Neural cell (in vitro differentiated cells): ENCODE measurements around the gene GNB1. TPM values are rescaled to one million over a fixed set of nuclear protein-coding genes. Genes with fewer than 3 reads are reported as not detected.

Experiments used
- H2AFZ ChIP-seq: fragments of 200-600, 300-800 bp; sonication (generic), shearing (Covaris generic); 2 replicates; pipeline ENCODE4 v1.6.0; 2014; ENCODE audit warnings: low read depth, mild to moderate bottlenecking, antibody characterized with exemption, low read length, moderate library complexity
- H3F3A ChIP-seq: fragments of 200-600 bp; shearing (Covaris generic); 2 replicates; pipeline ENCODE4 v1.6.1; 2016; ENCODE audit warnings: mild to moderate bottlenecking, moderate library complexity, mixed read lengths, antibody characterized with exemption, low read length; ENCODE audit not compliant: insufficient read depth, poor library complexity, severe bottlenecking
- H3K27ac ChIP-seq: fragments of 200-600, 300-800 bp; sonication (generic), shearing (Covaris generic); 2 replicates; pipeline ENCODE4 v1.5.1; 2014; ENCODE audit warnings: mild to moderate bottlenecking, low read length, moderate library complexity
- H3K27me3 ChIP-seq: fragments of 300-800, 200-600 bp; sonication (generic), shearing (Covaris generic); 2 replicates; pipeline ENCODE4 v1.6.0; 2014; ENCODE audit warnings: mild to moderate bottlenecking, low read depth, low read length, moderate library complexity; ENCODE audit not compliant: insufficient read depth
- H3K36me3 ChIP-seq: fragments of 300-800, 200-600 bp; sonication (generic), shearing (Covaris generic); 2 replicates; pipeline ENCODE4 v1.5.1; 2014; ENCODE audit warnings: mild to moderate bottlenecking, antibody characterized with exemption, low read length, moderate library complexity; ENCODE audit not compliant: insufficient read depth
- H3K4me2 ChIP-seq: fragments of 300-800, 200-600 bp; sonication (generic), shearing (Covaris generic); 2 replicates; pipeline ENCODE4 v1.6.0; 2014; ENCODE audit warnings: mild to moderate bottlenecking, low read length
- H3K4me3 ChIP-seq: fragments of 300-800, 200-600 bp; sonication (generic), shearing (Covaris generic); 2 replicates; pipeline ENCODE4 v1.5.1; 2014; ENCODE audit warnings: mild to moderate bottlenecking, low read length, moderate library complexity
- H3K79me2 ChIP-seq: fragments of 200-600 bp; shearing (Covaris generic); replicated peaks from 2 replicates; pipeline ENCODE4 v1.6.0; 2014; ENCODE audit warnings: mild to moderate bottlenecking, low read length, moderate library complexity; ENCODE audit not compliant: insufficient read depth
- H3K9ac ChIP-seq: fragments of 300-800, 200-600 bp; sonication (generic), shearing (Covaris generic); 2 replicates; pipeline ENCODE4 v1.6.1; 2016; ENCODE audit warnings: mild to moderate bottlenecking, low read length, mixed read lengths
- H3K9me2 ChIP-seq: fragments of 200-600 bp; shearing (Covaris generic); 2 replicates; pipeline ENCODE4 v1.6.1; 2016; ENCODE audit warnings: mild to moderate bottlenecking, low read length, mixed read lengths; ENCODE audit not compliant: insufficient read depth
- H3K9me3 ChIP-seq: fragments of 200-600, 300-800 bp; sonication (generic), shearing (Covaris generic); 2 replicates; pipeline ENCODE4 v1.6.1; 2016; ENCODE audit warnings: mild to moderate bottlenecking, mixed run types, low read length, moderate library complexity, mixed read lengths
- H4K20me1 ChIP-seq: fragments of 200-600 bp; shearing (Covaris generic); 2 replicates; pipeline ENCODE4 v1.6.1; 2016; ENCODE audit warnings: mild to moderate bottlenecking, mixed run types; ENCODE audit not compliant: insufficient read depth
- CTCF ChIP-seq: fragments of 450-650 bp; IDR thresholded peaks from 2 replicates; pipeline ENCODE4 v1.5.1; 2014; ENCODE audit warnings: antibody characterized with exemption, mild to moderate bottlenecking, moderate library complexity; ENCODE audit not compliant: poor library complexity, severe bottlenecking
- EP300 ChIP-seq: fragments of 450-650 bp; conservative IDR thresholded peaks from 2 replicates; pipeline ENCODE4 v1.6.1; 2014; ENCODE audit warnings: antibody characterized with exemption, mild to moderate bottlenecking, moderate library complexity; ENCODE audit not compliant: poor library complexity, severe bottlenecking
- EZH2 ChIP-seq: fragments of 200-600, 300-800 bp; shearing (Covaris generic), sonication (generic); IDR thresholded peaks from 2 replicates; pipeline ENCODE4 v1.6.1; 2014; ENCODE audit warnings: antibody characterized with exemption, low read length, borderline replicate concordance, mild to moderate bottlenecking; ENCODE audit not compliant: insufficient read depth, poor library complexity, severe bottlenecking
- MXI1 ChIP-seq: fragments of 450-650 bp; conservative IDR thresholded peaks from 2 replicates; pipeline ENCODE4 v1.6.1; 2014; ENCODE audit warnings: antibody characterized with exemption, mild to moderate bottlenecking; ENCODE audit not compliant: poor library complexity, severe bottlenecking
- POLR2AphosphoS5 ChIP-seq: IDR thresholded peaks from 2 replicates; pipeline ENCODE4 v1.6.1; 2012
- RAD21 ChIP-seq: fragments of 450-650 bp; conservative IDR thresholded peaks from 2 replicates; pipeline ENCODE4 v1.6.1; 2014; ENCODE audit warnings: antibody characterized with exemption, mild to moderate bottlenecking, moderate library complexity
- REST ChIP-seq: IDR thresholded peaks from 2 replicates; pipeline ENCODE4 v1.6.1; 2012; ENCODE audit warnings: borderline replicate concordance
- SMC3 ChIP-seq: fragments of 450-650 bp; conservative IDR thresholded peaks from 2 replicates; pipeline ENCODE4 v1.6.1; 2014; ENCODE audit warnings: antibody characterized with exemption, mild to moderate bottlenecking, moderate library complexity; ENCODE audit not compliant: poor library complexity
- TAF1 ChIP-seq: IDR thresholded peaks from 2 replicates; pipeline ENCODE4 v1.6.1; 2012; ENCODE audit warnings: low read depth
- polyA plus RNA-seq: library from polyadenylated mRNA; depleted of rRNA; stranded (reverse); fragments of >200 nt; gene quantifications from 2 replicates; pipeline ENCODE4 v1.2.3, GENCODE V29; 2014

The GNB1 gene
- polyA plus RNA-seq, 1 donor from 2014 or later, result 325 TPM

- no peak overlapping the region for H3K9ac ChIP-seq
- TF ChIP-seq POLR2AphosphoS5, result no peak
- TF ChIP-seq MXI1, result no peak
- TF ChIP-seq CTCF, result no peak
- no peak overlapping the region for H3K4me2 ChIP-seq
- H3K27me3 ChIP-seq, result no peaks in the 10 kb centered on the region
- no peaks in the 10 kb centered on the region for H3K36me3 ChIP-seq
- no peak overlapping the region for H3K4me3 ChIP-seq
- H3K9me2 ChIP-seq, result no peaks in the 10 kb centered on the region
- no peak overlapping the region for H2AFZ ChIP-seq
- no peaks in the 10 kb centered on the region for H4K20me1 ChIP-seq
- H3K9me3 ChIP-seq, result no peaks in the 10 kb centered on the region
- H3K79me2 ChIP-seq, result no peaks in the 10 kb centered on the region
- no peak overlapping the region for H3K27ac ChIP-seq
- no peaks in the 10 kb centered on the region for H3F3A ChIP-seq
These were observed 126.9 kb downstream of the GNB1 start for GRCh38 chr1:1763657-1764621.

GRCh38 chr1:1761504-1762376 is 129.1 kb downstream of the GNB1 start:
- H3F3A ChIP-seq, result no peaks in the 10 kb centered on the region

More at GRCh38 chr1:1761504-1762376, 129.1 kb downstream of the GNB1 start:
- no peak overlapping the region for H3K9ac ChIP-seq
- H3K4me3 ChIP-seq, result no peak overlapping the region
- no peaks in the 10 kb centered on the region for H3K9me3 ChIP-seq
- TF ChIP-seq POLR2AphosphoS5, result no peak
- no peak for TF ChIP-seq EZH2
- TF ChIP-seq SMC3, result no peak
- no peak for TF ChIP-seq REST
- no peak for TF ChIP-seq CTCF
- TF ChIP-seq MXI1, result no peak
- no peak for TF ChIP-seq RAD21
- TF ChIP-seq EP300, result no peak
- no peak for TF ChIP-seq TAF1
- H3K36me3 ChIP-seq, result no peaks in the 10 kb centered on the region
- H4K20me1 ChIP-seq, result no peaks in the 10 kb centered on the region
- H2AFZ ChIP-seq, result no peak overlapping the region
- H3K79me2 ChIP-seq, result no peaks in the 10 kb centered on the region
- H3K4me2 ChIP-seq, result no peak overlapping the region
- H3K9me2 ChIP-seq, result no peaks in the 10 kb centered on the region
- no peak overlapping the region for H3K27ac ChIP-seq
- H3K27me3 ChIP-seq, result no peaks in the 10 kb centered on the region
